NOMO-1 (cell line): Measurements from ENCODE around the gene UFC1.

Source experiments
- DNase-seq, 2 experiments: peaks; one replicate each; lab custom pipeline; 2025; ENCODE audit not compliant: unreplicated experiment in 2 of 2; lab: John Stamatoyannopoulos, UW

The UFC1 gene

GRCh38 chr1:161133220-161133740, 20.5 kb upstream of the UFC1 start:
- peak in 1 of 2 experiments; percentile 57 for DNase-seq

GRCh38 chr1:161137881-161138280, 15.9 kb upstream of the UFC1 start:
- no peak for DNase-seq

- peak in 1 of 2 experiments; percentile 15 for DNase-seq
Observed at GRCh38 chr1:161138431-161138830, 15.3 kb upstream of the UFC1 start.

- peak in 1 of 2 experiments; percentile 42 for DNase-seq
Observed at GRCh38 chr1:161139766-161140165, 14.0 kb upstream of the UFC1 start.

- no peak for DNase-seq
Observed at GRCh38 chr1:161140755-161141400, 12.9 kb upstream of the UFC1 start.

GRCh38 chr1:161145832-161146231, 7.9 kb upstream of the UFC1 start:
- DNase-seq = no peak

- no peak for DNase-seq
Observed at GRCh38 chr1:161153176-161153575, 602 bp upstream of the UFC1 start.

GRCh38 chr1:161157867-161158266, 4.1 kb downstream of the UFC1 start:
- DNase-seq = no peak

GRCh38 chr1:161158316-161159010, 4.7 kb downstream of the UFC1 start:
- DNase-seq = no peak

GRCh38 chr1:161159087-161159912, 5.5 kb downstream of the UFC1 start, which contains the start of gene USP21:
Gene USP21, plus strand, starts transcription at chr1:161159500. Its CDS starts 1,141 bp downstream, at chr1:161160641.
- DNase-seq = peak; percentile 77 to 92

GRCh38 chr1:161159913-161160243, 6.1 kb downstream of the UFC1 start:
- no peak for DNase-seq

GRCh38 chr1:161160671-161161145, 6.9 kb downstream of the UFC1 start:
- DNase-seq = no peak

- no peak for DNase-seq
Observed at GRCh38 chr1:161161652-161162051, 7.9 kb downstream of the UFC1 start.

GRCh38 chr1:161162052-161162451, 8.3 kb downstream of the UFC1 start:
- no peak for DNase-seq

GRCh38 chr1:161162806-161163205, 9.0 kb downstream of the UFC1 start:
- no peak for DNase-seq

GRCh38 chr1:161163793-161164192, 10.0 kb downstream of the UFC1 start:
- no peak for DNase-seq

- no peak for DNase-seq
Observed at GRCh38 chr1:161164901-161165610, 11.3 kb downstream of the UFC1 start.

GRCh38 chr1:161165742-161166668, 12.2 kb downstream of the UFC1 start, which contains the start of gene PPOX:
Gene PPOX, plus strand, starts transcription at chr1:161166426. Its CDS starts 422 bp downstream, at chr1:161166848.
- DNase-seq = peak; percentile 97 to 99
